Ovary (tissue), 9 donors: Measurements from ENCODE around the gene FOXK2. TPM values are rescaled to one million over a fixed set of nuclear protein-coding genes. Genes with fewer than 3 reads are reported as not detected.

Experiments used
- DNase-seq, 5 donors: peaks; one replicate each; pipeline ENCODE4 v3.0.0-alpha.2; 2019 to 2020
- H3K27ac ChIP-seq, 2 donors: fragments of 200-600 bp; one replicate each; pipeline versions ENCODE4 v1.5.1 to v1.8.0; 2019 to 2022
- H3K27me3 ChIP-seq: fragments of 200-600 bp; one replicate; pipeline ENCODE4 v1.8.0; 2022
- H3K36me3 ChIP-seq: fragments of 200-600 bp; sonication (generic); one replicate; pipeline ENCODE4 v1.5.1; 2019
- H3K4me1 ChIP-seq: one replicate; pipeline ENCODE4 v1.8.1; 2013; ENCODE audit warnings: mild to moderate bottlenecking, moderate library complexity; ENCODE audit not compliant: insufficient read depth
- H3K4me3 ChIP-seq: fragments of 200-600 bp; sonication (generic); one replicate; pipeline ENCODE4 v1.5.1; 2017
- H3K9me3 ChIP-seq, 2 donors: fragments of 200-600 bp in 1 of 2; sonication (generic) in 1 of 2; one replicate each; pipeline versions ENCODE4 v1.5.1 to v1.8.1; 2013 to 2019; ENCODE audit warnings: mild to moderate bottlenecking in 1 of 2, moderate library complexity in 1 of 2
- CTCF ChIP-seq, 3 donors: fragments of 450-650 bp in 2 of 3; fragments of 200-600 bp in 1 of 3; IDR thresholded peaks; one replicate each; pipeline versions ENCODE4 v1.5.1 to v1.8.0; 2016 to 2022; ENCODE audit warnings: antibody characterized with exemption in 3 of 3, mild to moderate bottlenecking in 1 of 3
- EP300 ChIP-seq: sonication (generic); formaldehyde crosslinking; IDR thresholded peaks from one replicate; pipeline ENCODE4 v1.6.1; 2017; ENCODE audit warnings: antibody characterized with exemption
- POLR2A ChIP-seq: fragments of 450-650 bp; IDR thresholded peaks from one replicate; pipeline ENCODE4 v1.6.1; 2017; ENCODE audit warnings: antibody characterized with exemption, mild to moderate bottlenecking, moderate library complexity
- WGBS, 3 donors: extraction: QIAGEN DNeasy Blood & Tissue Kit in 1 of 3; methylation state at CpG; one replicate each; pipeline versions ENCODE4 v1.1.5 to v1.1.7; 2013 to 2017; 5-methylcytosine and 5-hydroxymethylcytosine counted together
- intact Hi-C, 4 donors: fragments of 100-400 bp; cut with DNase I; formaldehyde crosslinking; loops; one replicate each; pipeline versions ENCODE4 v1.11.0 to v1.15.1; 2022 to 2023
- polyA plus RNA-seq, 2 donors: library from polyadenylated mRNA; stranded (reverse); fragments of 200-250 nt in 1 of 2; fragments of 350-450 nt in 1 of 2; fragmentation: Illumina TruSeq in 1 of 2; extraction: RNeasy Lipid Tissue Mini Kit (QIAGEN cat#74804) in 1 of 2; gene quantifications; one replicate each; pipeline ENCODE4 v1.2.3, GENCODE V29; 2013 to 2014
- total RNA-seq, 7 donors: library from RNA; depleted of rRNA in 2 of 7; stranded (reverse); fragments of >200 nt in 2 of 7; fragmentation: NEBNext Ultra II Directional in 3 of 7; extraction: Animal tissue kit (Norgen Biotek cat#: 25700) in 3 of 7; gene quantifications; one replicate each; pipeline versions ENCODE4 v1.1.0 to v1.2.4, GENCODE V29; 2016 to 2023
- donor health status: DM: no; HTN: no; CAD: no; lungs with moderate emphysema.
- donor health status: DM: no; HTN: no; CAD: no.
- donor health status: Bipolar disorder and iron deficiency.
- donor health status: DM: yes; HTN: yes; CAD: no.
- donor health status: DM: no; HTN: no; CAD: no.
- donor health status: DM: yes; HTN: yes; CAD: no.

Gene FOXK2
- total and polyA plus RNA-seq, 9 donors: 19.1 to 67.6 (median 43.0) TPM

- peak overlapping the region; percentile 54 for H3K4me3 ChIP-seq
- no peaks in the 10 kb centered on the region for H3K9me3 ChIP-seq
- peak in 3 of 5 donors; percentile 47 to 54 (median 51) for DNase-seq
- WGBS, 3 donors: 28 to 37% (median 30%) methylated on average over 18 to 29 of the region's 29 CpGs
- no peaks in the 10 kb centered on the region for H3K36me3 ChIP-seq
- no peaks in the 10 kb centered on the region for H3K27me3 ChIP-seq
- H3K4me1 ChIP-seq: peaks cover 2% of the 10 kb centered on the region
- no peak for TF ChIP-seq CTCF (IDR thresholded peaks at IDR 0.05)
- no peak for TF ChIP-seq POLR2A
- TF ChIP-seq EP300: no peak
- intact Hi-C loops: no loop called here
- H3K27ac ChIP-seq: peak overlapping the region; percentile 90 to 91
These were observed 74.1 kb downstream of the FOXK2 start for GRCh38 chr17:82593590-82594087.

GRCh38 chr17:82594571-82594970, 75.0 kb downstream of the FOXK2 start:
- H3K27me3 ChIP-seq: no peaks in the 10 kb centered on the region
- H3K27ac ChIP-seq: no peak overlapping the region
- H3K4me1 ChIP-seq: peaks cover 2% of the 10 kb centered on the region
- TF ChIP-seq CTCF (IDR thresholded peaks at IDR 0.05) (no peak), POLR2A (no peak), EP300 (no peak)
- no peak for DNase-seq
- WGBS, 3 donors: 93 to 94% (median 94%) methylated on average over 11 of the region's 11 CpGs
- H3K9me3 ChIP-seq: no peaks in the 10 kb centered on the region
- intact Hi-C loops: no loop called here
- H3K4me3 ChIP-seq: no peak overlapping the region
- H3K36me3 ChIP-seq: no peaks in the 10 kb centered on the region

GRCh38 chr17:82595893-82596292, 76.4 kb downstream of the FOXK2 start:
- intact Hi-C loops: no loop called here
- WGBS, 3 donors: 86 to 94% (median 92%) methylated on average over 21 of the region's 21 CpGs
- no peak for DNase-seq
- Histone ChIP-seq H3K4me3 (no peak overlapping the region), H3K27me3 (no peaks in the 10 kb centered on the region), H3K27ac (no peak overlapping the region), H3K36me3 (no peaks in the 10 kb centered on the region), H3K9me3 (no peaks in the 10 kb centered on the region), H3K4me1 (peaks cover 2% of the 10 kb centered on the region)
- no peak for TF ChIP-seq EP300
- no peak for TF ChIP-seq CTCF (IDR thresholded peaks at IDR 0.05)
- TF ChIP-seq POLR2A: no peak

DNA sequence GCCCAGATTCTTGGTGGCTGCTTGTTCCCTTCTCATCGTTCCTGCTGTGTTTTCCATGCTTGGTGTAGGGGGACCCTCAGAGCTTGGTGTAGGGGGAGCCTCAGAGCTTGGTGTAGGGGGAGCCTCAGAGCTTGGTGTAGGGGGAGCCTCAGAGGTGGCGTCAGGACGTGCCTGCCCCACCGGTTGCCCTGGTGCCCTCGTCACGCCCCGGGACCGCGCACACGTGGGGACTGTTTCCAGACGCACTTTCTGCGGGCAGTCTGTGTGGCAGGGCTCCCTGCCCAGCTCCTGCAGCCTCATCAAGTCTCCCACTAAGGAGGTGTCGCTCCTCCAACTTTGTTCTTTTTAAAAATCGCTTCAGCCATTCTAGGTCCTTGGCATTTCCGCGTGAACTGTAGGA, 76.8 kb downstream of the FOXK2 start:
- Histone ChIP-seq H3K27me3 (no peaks in the 10 kb centered on the region), H3K36me3 (no peaks in the 10 kb centered on the region), H3K4me3 (no peak overlapping the region), H3K27ac (no peak overlapping the region), H3K9me3 (no peaks in the 10 kb centered on the region), H3K4me1 (peaks cover 2% of the 10 kb centered on the region)
- TF ChIP-seq POLR2A: no peak
- no peak for TF ChIP-seq CTCF (IDR thresholded peaks at IDR 0.05)
- no peak for TF ChIP-seq EP300
- intact Hi-C loops: no loop called here
- WGBS, 3 donors: 81 to 87% (median 85%) methylated on average over 16 of the region's 16 CpGs
- no peak for DNase-seq
